ENCODE data around the gene MAL.

DNA sequence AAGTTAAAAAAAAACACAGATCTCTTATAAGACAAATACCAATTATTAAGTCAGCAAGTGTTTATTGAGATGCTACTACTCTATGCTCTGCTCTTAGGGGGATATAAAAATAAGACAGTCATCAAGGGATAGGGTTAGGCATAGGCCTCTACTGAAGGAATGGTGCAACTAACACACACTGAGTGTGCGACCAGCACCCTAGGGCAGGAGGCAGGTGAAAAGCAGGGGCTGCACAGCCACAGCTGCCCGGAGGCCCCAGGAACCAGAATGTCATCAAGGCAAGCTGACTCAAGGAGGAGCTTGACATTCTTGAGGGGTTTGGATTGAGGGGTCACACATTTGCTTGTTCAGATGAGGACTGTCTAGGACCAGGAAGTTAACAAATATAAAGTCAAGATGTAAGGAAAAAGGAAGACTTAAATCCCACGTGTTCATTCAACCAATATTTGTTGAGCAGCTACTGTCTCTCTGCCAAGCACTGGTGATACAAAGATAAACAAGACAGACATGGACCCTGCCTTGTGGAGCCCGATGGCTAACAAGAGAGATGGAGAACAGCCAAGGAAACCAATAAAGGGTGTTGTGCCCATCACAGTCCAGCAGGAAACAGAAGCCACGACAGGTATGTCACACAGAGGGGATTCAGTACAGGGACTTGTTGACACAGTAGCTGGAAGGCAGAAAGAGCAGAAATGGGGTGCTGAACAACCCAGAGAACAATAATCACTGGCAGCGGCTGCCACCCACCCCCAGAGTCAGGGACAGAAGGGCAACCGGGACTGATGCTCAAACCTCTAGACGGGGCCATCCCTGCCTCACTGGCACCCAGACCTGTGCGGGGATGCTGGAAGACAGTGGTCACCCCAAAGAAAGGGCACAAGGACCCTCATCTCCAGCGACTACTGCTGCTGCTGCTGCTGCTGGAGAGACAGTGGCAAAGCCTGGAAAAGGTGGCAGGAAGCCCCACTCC lies 45.8 kb upstream of the MAL start:
- TF ChIP-seq, protein P1, sequence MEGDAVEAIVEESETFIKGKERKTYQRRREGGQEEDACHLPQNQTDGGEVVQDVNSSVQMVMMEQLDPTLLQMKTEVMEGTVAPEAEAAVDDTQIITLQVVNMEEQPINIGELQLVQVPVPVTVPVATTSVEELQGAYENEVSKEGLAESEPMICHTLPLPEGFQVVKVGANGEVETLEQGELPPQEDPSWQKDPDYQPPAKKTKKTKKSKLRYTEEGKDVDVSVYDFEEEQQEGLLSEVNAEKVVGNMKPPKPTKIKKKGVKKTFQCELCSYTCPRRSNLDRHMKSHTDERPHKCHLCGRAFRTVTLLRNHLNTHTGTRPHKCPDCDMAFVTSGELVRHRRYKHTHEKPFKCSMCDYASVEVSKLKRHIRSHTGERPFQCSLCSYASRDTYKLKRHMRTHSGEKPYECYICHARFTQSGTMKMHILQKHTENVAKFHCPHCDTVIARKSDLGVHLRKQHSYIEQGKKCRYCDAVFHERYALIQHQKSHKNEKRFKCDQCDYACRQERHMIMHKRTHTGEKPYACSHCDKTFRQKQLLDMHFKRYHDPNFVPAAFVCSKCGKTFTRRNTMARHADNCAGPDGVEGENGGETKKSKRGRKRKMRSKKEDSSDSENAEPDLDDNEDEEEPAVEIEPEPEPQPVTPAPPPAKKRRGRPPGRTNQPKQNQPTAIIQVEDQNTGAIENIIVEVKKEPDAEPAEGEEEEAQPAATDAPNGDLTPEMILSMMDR (IDR thresholded peaks at IDR 0.05; ENCODE audit: poor library complexity, severe bottlenecking): no peak
- no peak for TF ChIP-seq POLR2AphosphoS5 (IDR thresholded peaks at IDR 0.05)
- no peak for TF ChIP-seq SMC3 (conservative IDR thresholded peaks at IDR 0.05; ENCODE audit: poor library complexity)
- no peak for TF ChIP-seq EP300 (conservative IDR thresholded peaks at IDR 0.05; ENCODE audit: poor library complexity, severe bottlenecking)

All from neural cell (in vitro differentiated cells).